ENCODE results near the gene GABRQ. TPM values are rescaled to one million over a fixed set of nuclear protein-coding genes. Genes with fewer than 3 reads are reported as not detected.

The GABRQ gene
- under 1 TPM in 1 of 2 donors, not detected in 1; 0.03 TPM for total RNA-seq

DNA sequence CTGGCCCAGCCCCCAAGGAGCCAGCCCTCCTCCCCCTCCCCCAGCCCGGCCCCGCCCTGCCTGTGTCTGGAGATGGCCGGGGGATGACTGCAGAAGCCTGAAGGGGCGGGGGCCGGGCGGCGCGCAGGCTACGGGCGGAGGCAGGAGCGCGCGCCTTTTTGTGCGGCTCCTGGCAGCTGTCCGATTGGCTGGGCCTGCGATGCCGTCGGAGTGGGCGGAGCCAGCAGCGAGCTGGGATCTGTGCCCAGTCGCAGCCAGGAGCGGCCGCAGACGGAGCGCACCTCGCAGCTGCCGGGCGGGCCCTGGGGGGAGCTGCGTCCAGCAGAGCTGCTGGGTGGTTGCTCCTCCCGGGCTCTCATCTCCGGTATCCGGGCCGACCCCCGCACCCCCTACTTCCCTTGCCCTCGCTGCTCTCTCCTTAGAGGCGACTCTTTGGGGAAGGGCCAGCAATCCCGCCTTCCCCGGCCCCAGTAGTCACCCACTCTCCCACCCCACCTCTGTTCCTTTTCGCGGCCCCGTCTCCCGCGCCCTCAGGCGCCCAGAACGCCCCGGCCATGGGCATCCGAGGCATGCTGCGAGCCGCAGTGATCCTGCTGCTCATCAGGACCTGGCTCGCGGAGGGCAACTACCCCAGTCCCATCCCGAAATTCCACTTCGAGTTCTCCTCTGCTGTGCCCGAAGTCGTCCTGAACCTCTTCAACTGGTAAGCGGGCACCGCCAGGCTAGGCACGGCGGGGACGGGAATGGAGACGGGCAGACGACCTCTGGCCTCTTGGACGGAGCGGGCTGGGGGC is at the start of gene GABRQ:
TSS of gene GABRQ (plus strand) at position 247 of the 794 bp plus-strand sequence. CDS start at position 555, 308 bp downstream.
- H3K4me3 ChIP-seq: no peak within 1 kb of the TSS
- TF ChIP-seq, protein P1, sequence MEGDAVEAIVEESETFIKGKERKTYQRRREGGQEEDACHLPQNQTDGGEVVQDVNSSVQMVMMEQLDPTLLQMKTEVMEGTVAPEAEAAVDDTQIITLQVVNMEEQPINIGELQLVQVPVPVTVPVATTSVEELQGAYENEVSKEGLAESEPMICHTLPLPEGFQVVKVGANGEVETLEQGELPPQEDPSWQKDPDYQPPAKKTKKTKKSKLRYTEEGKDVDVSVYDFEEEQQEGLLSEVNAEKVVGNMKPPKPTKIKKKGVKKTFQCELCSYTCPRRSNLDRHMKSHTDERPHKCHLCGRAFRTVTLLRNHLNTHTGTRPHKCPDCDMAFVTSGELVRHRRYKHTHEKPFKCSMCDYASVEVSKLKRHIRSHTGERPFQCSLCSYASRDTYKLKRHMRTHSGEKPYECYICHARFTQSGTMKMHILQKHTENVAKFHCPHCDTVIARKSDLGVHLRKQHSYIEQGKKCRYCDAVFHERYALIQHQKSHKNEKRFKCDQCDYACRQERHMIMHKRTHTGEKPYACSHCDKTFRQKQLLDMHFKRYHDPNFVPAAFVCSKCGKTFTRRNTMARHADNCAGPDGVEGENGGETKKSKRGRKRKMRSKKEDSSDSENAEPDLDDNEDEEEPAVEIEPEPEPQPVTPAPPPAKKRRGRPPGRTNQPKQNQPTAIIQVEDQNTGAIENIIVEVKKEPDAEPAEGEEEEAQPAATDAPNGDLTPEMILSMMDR (IDR thresholded peaks at IDR 0.05): no peak
- H3K27me3 ChIP-seq: no peaks in the 10 kb centered on the region
- intact Hi-C loops (cut with DNase I): loop anchor here (2.0 kb wide), 1 partner anchor 885 kb away; no protein-coding TSS in a partner anchor
- no peak within 1 kb of the TSS for H3K27ac ChIP-seq
- H3K9ac ChIP-seq (ENCODE audit: low read depth in 2 of 2, low read length in 2 of 2): no peak within 1 kb of the TSS
- H3K9me3 ChIP-seq: no peaks in the 10 kb centered on the region
- no peaks in the 10 kb centered on the region for H3K4me1 ChIP-seq
- DNase-seq: no peak
- no peaks in the 10 kb centered on the region for H3K36me3 ChIP-seq

DNA sequence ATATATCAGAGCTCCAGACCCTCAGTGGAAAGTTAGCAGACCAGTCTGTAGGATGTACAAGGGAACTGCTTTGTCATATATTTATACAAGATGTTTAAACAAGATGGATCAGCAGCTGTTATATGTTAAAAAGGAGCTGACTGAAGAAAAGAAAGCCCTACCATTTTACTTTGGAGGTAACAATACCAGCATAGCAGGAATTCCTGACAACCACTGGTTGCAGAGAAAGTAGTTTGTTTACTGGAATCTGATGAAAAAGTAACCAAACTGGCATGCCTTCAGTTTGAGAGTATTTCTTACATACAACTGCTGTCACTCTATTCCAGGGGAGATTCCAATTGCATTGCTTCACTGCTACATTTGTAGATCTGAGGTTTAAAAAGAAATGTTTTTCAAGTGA is 49.5 kb upstream of the GABRQ start:
- no peaks in the 10 kb centered on the region for H3K27me3 ChIP-seq
- DNase-seq: no peak
- TF ChIP-seq, protein P1 (IDR thresholded peaks at IDR 0.05): no peak
- no peaks in the 10 kb centered on the region for H3K4me1 ChIP-seq
- H3K9me3 ChIP-seq: no peaks in the 10 kb centered on the region
- no peak overlapping the region for H3K9ac ChIP-seq (ENCODE audit: low read depth in 2 of 2, low read length in 2 of 2)
- H3K36me3 ChIP-seq: no peaks in the 10 kb centered on the region
- no peak overlapping the region for H3K4me3 ChIP-seq
- H3K27ac ChIP-seq: no peak overlapping the region
- intact Hi-C loops (cut with DNase I): no loop called here

DNA sequence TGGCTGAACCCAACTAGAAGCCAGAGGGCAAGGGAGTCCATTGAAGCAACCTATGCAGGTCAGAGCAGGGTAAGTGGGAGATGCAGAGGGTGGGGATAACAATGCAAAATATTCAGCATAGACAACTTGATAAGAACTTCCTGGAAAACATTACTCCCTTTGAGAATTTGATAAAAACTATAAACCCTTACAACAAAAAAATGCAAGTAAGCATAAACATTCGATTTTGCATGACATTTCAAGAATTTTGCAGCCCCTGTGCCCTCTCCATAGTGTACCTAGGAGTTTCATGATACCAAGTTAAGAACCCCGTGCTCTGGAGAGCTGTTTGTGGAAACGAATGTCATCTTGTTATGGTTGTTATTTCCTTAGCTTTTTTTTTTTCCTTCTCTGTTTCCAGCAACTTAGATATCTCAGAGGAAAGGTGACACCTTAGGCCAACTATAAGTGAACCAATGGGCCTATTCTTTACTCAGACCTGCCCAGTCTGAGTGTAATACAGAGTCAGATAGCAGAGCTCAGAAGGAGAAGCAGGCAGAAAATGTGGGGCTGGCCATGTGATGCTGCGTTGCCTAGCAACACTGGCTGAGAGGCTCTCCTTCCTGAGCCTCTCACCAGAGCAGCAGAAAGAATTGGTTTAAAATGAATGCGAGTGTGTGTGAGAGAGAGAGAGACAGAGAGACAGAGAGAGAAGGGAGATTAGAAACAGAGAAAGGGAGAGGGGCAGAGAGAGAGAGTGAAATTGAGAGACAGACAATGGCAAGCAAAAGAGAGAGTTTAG is 36.7 kb upstream of the GABRQ start:
- H3K4me3 ChIP-seq: no peak overlapping the region
- intact Hi-C loops (cut with DNase I): no loop called here
- H3K27ac ChIP-seq: no peak overlapping the region
- no peaks in the 10 kb centered on the region for H3K9me3 ChIP-seq
- H3K9ac ChIP-seq (ENCODE audit: low read depth in 2 of 2, low read length in 2 of 2): no peak overlapping the region
- no peak for DNase-seq
- TF ChIP-seq, protein P1 (IDR thresholded peaks at IDR 0.05): no peak
- H3K4me1 ChIP-seq: no peaks in the 10 kb centered on the region
- no peaks in the 10 kb centered on the region for H3K27me3 ChIP-seq
- no peaks in the 10 kb centered on the region for H3K36me3 ChIP-seq

DNA sequence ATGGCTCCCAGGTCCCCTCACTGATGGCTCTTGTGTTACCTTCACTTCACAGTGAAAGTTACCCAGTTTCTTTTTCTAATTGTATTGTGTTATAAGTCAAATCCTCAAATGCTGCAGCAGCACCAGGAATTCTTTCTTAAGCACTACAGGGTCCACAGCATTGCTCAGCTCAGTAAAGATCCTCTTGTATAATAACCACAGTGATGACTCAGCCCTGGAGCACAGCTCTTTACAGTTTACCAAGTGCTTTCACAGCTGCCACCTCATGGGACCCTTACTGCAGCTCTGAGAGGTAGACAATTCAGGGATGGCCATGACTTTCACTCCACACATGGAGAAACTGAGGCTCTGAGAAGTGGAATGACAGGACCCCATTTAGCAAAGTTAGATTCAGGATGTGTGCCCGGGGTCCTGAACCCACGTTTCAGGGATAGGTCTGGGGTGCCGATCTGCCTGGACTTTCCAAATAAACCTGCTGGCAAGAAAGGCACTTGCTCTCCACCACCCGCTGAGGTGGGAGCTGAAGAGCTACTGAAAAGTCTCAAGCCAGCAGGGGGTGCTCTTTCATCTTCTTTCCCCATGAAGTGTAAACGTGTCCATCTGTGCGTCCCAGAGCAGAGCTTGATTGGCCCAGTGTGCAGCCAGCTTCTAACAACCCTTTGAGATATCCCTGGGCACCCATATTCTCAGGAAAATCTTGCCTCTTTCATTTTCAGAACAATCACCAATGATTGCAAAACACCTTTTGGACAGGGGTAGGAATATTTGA is 35.7 kb upstream of the GABRQ start:
- Histone ChIP-seq H3K27me3 (no peaks in the 10 kb centered on the region), H3K27ac (no peak overlapping the region), H3K36me3 (no peaks in the 10 kb centered on the region), H3K4me3 (no peak overlapping the region), H3K4me1 (no peaks in the 10 kb centered on the region), H3K9me3 (no peaks in the 10 kb centered on the region), H3K9ac (ENCODE audit: low read depth in 2 of 2, low read length in 2 of 2) (no peak overlapping the region)
- TF ChIP-seq, protein P1 (IDR thresholded peaks at IDR 0.05): no peak
- peak; percentile 18 for DNase-seq
- intact Hi-C loops (cut with DNase I): no loop called here

DNA sequence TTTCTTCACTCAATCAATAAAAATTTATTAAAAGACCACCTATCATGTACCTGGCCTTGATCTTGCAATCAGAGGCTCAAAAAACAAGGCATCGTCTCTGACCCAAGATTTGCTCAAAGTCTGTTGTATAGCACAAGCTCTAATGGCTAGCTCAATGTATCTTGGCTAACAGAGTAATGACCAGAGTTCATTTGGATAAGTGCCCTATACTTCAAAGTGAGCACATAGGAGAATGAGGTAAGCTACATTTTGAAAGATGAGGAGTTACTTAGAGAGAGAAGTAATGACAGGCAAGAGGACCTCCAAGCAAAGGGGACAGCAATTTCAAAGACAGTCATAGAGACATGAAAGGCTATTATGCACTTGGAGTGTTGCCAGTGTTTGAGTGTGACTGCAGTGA is 22.9 kb upstream of the GABRQ start:
- H3K27ac ChIP-seq: no peak overlapping the region
- H3K9ac ChIP-seq (ENCODE audit: low read depth in 2 of 2, low read length in 2 of 2): no peak overlapping the region
- DNase-seq: no peak
- H3K4me1 ChIP-seq: no peaks in the 10 kb centered on the region
- no peaks in the 10 kb centered on the region for H3K27me3 ChIP-seq
- H3K4me3 ChIP-seq: no peak overlapping the region
- no peaks in the 10 kb centered on the region for H3K36me3 ChIP-seq
- TF ChIP-seq, protein P1 (IDR thresholded peaks at IDR 0.05): no peak
- H3K9me3 ChIP-seq: no peaks in the 10 kb centered on the region
- intact Hi-C loops (cut with DNase I): no loop called here

All from colonic mucosa (tissue), 4 donors.